ENCODE data around the gene SGIP1.

Gene SGIP1

DNA sequence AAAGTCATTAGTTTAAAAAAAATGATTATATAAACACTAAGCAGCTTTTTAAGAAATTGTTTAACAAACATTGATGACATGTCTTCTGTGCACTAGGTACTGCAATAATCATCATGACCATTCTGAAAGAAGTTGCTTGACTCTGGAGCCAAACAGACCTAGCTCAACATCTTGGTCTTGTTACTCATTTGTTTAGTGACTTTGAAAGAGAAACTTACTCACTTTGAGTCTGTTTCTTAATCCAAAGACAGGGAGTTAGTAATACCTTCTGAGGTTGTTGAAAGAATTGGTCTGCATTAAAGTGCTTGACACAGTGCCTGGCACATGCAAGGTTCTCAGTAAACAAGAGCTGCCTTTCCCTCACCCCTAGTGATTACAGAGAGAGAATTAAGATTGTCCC lies 84.4 kb downstream of the SGIP1 start:
- H3K9ac ChIP-seq (ENCODE audit: low read length): no peak overlapping the region
- no peaks in the 10 kb centered on the region for H3K9me3 ChIP-seq (ENCODE audit: low read length)
- no peaks in the 10 kb centered on the region for H4K20me1 ChIP-seq (ENCODE audit: insufficient read depth, low read length)
- H3K36me3 ChIP-seq (ENCODE audit: insufficient read depth, low read length): no peaks in the 10 kb centered on the region
- no peak overlapping the region for H3K27ac ChIP-seq (ENCODE audit: low read depth, low read length, poor library complexity, severe bottlenecking)
- no peaks in the 10 kb centered on the region for H3K79me2 ChIP-seq (ENCODE audit: insufficient read depth, low read length)
- no peaks in the 10 kb centered on the region for H3F3A ChIP-seq (ENCODE audit: insufficient read depth, low read length)
- no peaks in the 10 kb centered on the region for H3K9me2 ChIP-seq (ENCODE audit: low read depth, low read length)
- no peaks in the 10 kb centered on the region for H3K4me1 ChIP-seq (ENCODE audit: insufficient read depth, low read length, severe bottlenecking)
- no peaks in the 10 kb centered on the region for H3K27me3 ChIP-seq (ENCODE audit: insufficient read depth, low read length)
- no peak overlapping the region for H3K4me2 ChIP-seq (ENCODE audit: low read length)
- H2AFZ ChIP-seq (ENCODE audit: low read length): no peak overlapping the region
- H3K4me3 ChIP-seq (ENCODE audit: low read depth, low read length, poor library complexity, severe bottlenecking): no peak overlapping the region
- TF ChIP-seq EZH2 (IDR thresholded peaks at IDR 0.05; ENCODE audit: borderline replicate concordance, low read length): no peak
- TF ChIP-seq CTCF (IDR thresholded peaks at IDR 0.05; ENCODE audit: low read length): no peak

- no peak overlapping the region for H3K4me3 ChIP-seq (ENCODE audit: low read depth, low read length, poor library complexity, severe bottlenecking)
- TF ChIP-seq CTCF (IDR thresholded peaks at IDR 0.05; ENCODE audit: low read length) (no peak), EZH2 (IDR thresholded peaks at IDR 0.05; ENCODE audit: borderline replicate concordance, low read length) (no peak)
- no peaks in the 10 kb centered on the region for H4K20me1 ChIP-seq (ENCODE audit: insufficient read depth, low read length)
- H3K27ac ChIP-seq (ENCODE audit: low read depth, low read length, poor library complexity, severe bottlenecking): no peak overlapping the region
- H3K27me3 ChIP-seq (ENCODE audit: insufficient read depth, low read length): no peaks in the 10 kb centered on the region
- no peaks in the 10 kb centered on the region for H3K4me1 ChIP-seq (ENCODE audit: insufficient read depth, low read length, severe bottlenecking)
- no peaks in the 10 kb centered on the region for H3K9me2 ChIP-seq (ENCODE audit: low read depth, low read length)
- no peaks in the 10 kb centered on the region for H3K36me3 ChIP-seq (ENCODE audit: insufficient read depth, low read length)
- H3K79me2 ChIP-seq (ENCODE audit: insufficient read depth, low read length): no peaks in the 10 kb centered on the region
- H3F3A ChIP-seq (ENCODE audit: insufficient read depth, low read length): no peaks in the 10 kb centered on the region
- no peaks in the 10 kb centered on the region for H3K9me3 ChIP-seq (ENCODE audit: low read length)
- no peak overlapping the region for H3K4me2 ChIP-seq (ENCODE audit: low read length)
- no peak overlapping the region for H3K9ac ChIP-seq (ENCODE audit: low read length)
- H2AFZ ChIP-seq (ENCODE audit: low read length): no peak overlapping the region
Observed at GRCh38 chr1:66623812-66624211, 89.9 kb downstream of the SGIP1 start.

DNA sequence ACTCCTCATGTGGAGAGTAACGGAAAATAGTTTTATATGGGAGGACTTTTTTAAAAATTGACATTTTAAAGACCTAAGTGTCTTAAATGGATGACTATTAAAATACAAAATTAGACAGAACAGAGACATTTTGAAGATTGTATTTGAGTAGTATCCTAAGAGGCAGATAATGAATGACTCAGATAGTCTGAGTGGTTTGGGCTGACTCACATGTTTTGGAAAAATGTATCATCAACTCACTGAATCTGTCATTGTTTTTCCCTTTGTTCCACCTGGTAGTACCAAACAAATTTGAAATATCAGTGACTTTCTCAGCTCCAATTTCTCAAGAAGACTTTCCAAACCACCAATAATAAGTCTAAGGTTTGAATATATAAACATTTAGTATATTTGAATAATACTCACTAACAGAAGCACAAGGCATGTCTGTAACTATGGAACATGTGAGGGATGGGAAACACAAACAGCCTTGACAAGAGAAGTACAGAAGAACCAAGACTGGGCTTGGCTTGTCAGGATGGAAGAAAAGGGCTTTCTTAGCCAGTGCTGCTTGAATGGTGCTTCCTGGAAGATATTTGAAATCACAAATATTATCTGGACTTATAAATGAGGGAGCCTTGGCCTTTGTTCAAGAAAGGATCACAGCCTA lies 90.6 kb downstream of the SGIP1 start:
- Histone ChIP-seq H3K36me3 (ENCODE audit: insufficient read depth, low read length) (no peaks in the 10 kb centered on the region), H3K9me3 (ENCODE audit: low read length) (no peaks in the 10 kb centered on the region), H3K9me2 (ENCODE audit: low read depth, low read length) (no peaks in the 10 kb centered on the region), H2AFZ (ENCODE audit: low read length) (no peak overlapping the region), H3K4me1 (ENCODE audit: insufficient read depth, low read length, severe bottlenecking) (no peaks in the 10 kb centered on the region), H3K27ac (ENCODE audit: low read depth, low read length, poor library complexity, severe bottlenecking) (no peak overlapping the region), H3K4me2 (ENCODE audit: low read length) (no peak overlapping the region), H3F3A (ENCODE audit: insufficient read depth, low read length) (no peaks in the 10 kb centered on the region), H3K27me3 (ENCODE audit: insufficient read depth, low read length) (no peaks in the 10 kb centered on the region), H3K79me2 (ENCODE audit: insufficient read depth, low read length) (no peaks in the 10 kb centered on the region), H4K20me1 (ENCODE audit: insufficient read depth, low read length) (no peaks in the 10 kb centered on the region), H3K9ac (ENCODE audit: low read length) (no peak overlapping the region), H3K4me3 (ENCODE audit: low read depth, low read length, poor library complexity, severe bottlenecking) (no peak overlapping the region)
- TF ChIP-seq EZH2 (IDR thresholded peaks at IDR 0.05; ENCODE audit: borderline replicate concordance, low read length) (no peak), CTCF (IDR thresholded peaks at IDR 0.05; ENCODE audit: low read length) (no peak)
